ENCODE results near the gene BRINP3.

- TF ChIP-seq NANOG (IDR thresholded peaks at IDR 0.05; ENCODE audit: borderline replicate concordance) (no peak), POLR2AphosphoS5 (IDR thresholded peaks at IDR 0.05; ENCODE audit: low read depth) (no peak), JUNB (IDR thresholded peaks at IDR 0.05; ENCODE audit: unreplicated experiment) (no peak), EZH2 (IDR thresholded peaks at IDR 0.05; ENCODE audit: low read depth, unreplicated experiment) (no peak), ZNF114 (CRISPR knock-in tag; IDR thresholded peaks at IDR 0.05) (no peak), STAT1 (IDR thresholded peaks at IDR 0.05; ENCODE audit: unreplicated experiment) (no peak), REST (IDR thresholded peaks at IDR 0.05; ENCODE audit: unreplicated experiment) (no peak), CREB1 (CRISPR knock-in tag; IDR thresholded peaks at IDR 0.05; ENCODE audit: low read depth) (no peak), ZNF462 (CRISPR knock-in tag; IDR thresholded peaks at IDR 0.05) (no peak)
- TF ChIP-seq, protein P1, sequence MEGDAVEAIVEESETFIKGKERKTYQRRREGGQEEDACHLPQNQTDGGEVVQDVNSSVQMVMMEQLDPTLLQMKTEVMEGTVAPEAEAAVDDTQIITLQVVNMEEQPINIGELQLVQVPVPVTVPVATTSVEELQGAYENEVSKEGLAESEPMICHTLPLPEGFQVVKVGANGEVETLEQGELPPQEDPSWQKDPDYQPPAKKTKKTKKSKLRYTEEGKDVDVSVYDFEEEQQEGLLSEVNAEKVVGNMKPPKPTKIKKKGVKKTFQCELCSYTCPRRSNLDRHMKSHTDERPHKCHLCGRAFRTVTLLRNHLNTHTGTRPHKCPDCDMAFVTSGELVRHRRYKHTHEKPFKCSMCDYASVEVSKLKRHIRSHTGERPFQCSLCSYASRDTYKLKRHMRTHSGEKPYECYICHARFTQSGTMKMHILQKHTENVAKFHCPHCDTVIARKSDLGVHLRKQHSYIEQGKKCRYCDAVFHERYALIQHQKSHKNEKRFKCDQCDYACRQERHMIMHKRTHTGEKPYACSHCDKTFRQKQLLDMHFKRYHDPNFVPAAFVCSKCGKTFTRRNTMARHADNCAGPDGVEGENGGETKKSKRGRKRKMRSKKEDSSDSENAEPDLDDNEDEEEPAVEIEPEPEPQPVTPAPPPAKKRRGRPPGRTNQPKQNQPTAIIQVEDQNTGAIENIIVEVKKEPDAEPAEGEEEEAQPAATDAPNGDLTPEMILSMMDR (conservative IDR thresholded peaks at IDR 0.05; ENCODE audit: low read depth in 2 of 2): no peak
Observed at GRCh38 chr1:190277107-190277506, 200.6 kb downstream of the BRINP3 start.
